CD14-positive monocyte (primary cell): Measurements from ENCODE around the gene DNAJB14. TPM values are rescaled to one million over a fixed set of nuclear protein-coding genes. Genes with fewer than 3 reads are reported as not detected.

Source experiments
- DNase-seq, 3 donors: peaks; one replicate each; pipeline ENCODE4 v3.0.0-alpha.2; 2011 to 2022
- H2AFZ ChIP-seq: 2 replicates; pipeline ENCODE4 v1.6.0; 2012; ENCODE audit warnings: mild to moderate bottlenecking, low read depth, low read length, inconsistent platforms; ENCODE audit not compliant: insufficient read depth, poor library complexity, severe bottlenecking
- H3K27ac ChIP-seq, 2 donors: 1 replicate in 1 of 2; 2 replicates in 1 of 2; pipeline ENCODE4 v1.5.1; 2012 to 2013; ENCODE audit warnings: low read length in 2 of 2, control low read depth in 1 of 2, inconsistent platforms in 1 of 2, low read depth in 1 of 2, mild to moderate bottlenecking in 1 of 2
- H3K27me3 ChIP-seq, 2 donors: one replicate each; pipeline versions ENCODE4 v1.6.0 to v1.6.1; 2011 to 2013; ENCODE audit warnings: low read length in 2 of 2; ENCODE audit not compliant: control insufficient read depth in 2 of 2, insufficient read depth in 2 of 2
- H3K36me3 ChIP-seq, 2 donors: replicated peaks in 1 of 2; 1 replicate in 1 of 2; 2 replicates in 1 of 2; pipeline versions ENCODE4 v1.5.1 to v1.6.1; 2012 to 2013; ENCODE audit warnings: low read length in 2 of 2, control low read depth in 1 of 2, inconsistent platforms in 1 of 2, mild to moderate bottlenecking in 1 of 2; ENCODE audit not compliant: insufficient read depth in 2 of 2, control insufficient read depth in 1 of 2
- H3K4me1 ChIP-seq, 2 donors: 1 replicate in 1 of 2; 2 replicates in 1 of 2; pipeline versions ENCODE4 v1.5.1 to v1.6.1; 2012 to 2013; ENCODE audit warnings: low read length in 2 of 2, control low read depth in 1 of 2, inconsistent platforms in 1 of 2, mild to moderate bottlenecking in 1 of 2, moderate library complexity in 1 of 2; ENCODE audit not compliant: insufficient read depth in 2 of 2, control insufficient read depth in 1 of 2
- H3K4me2 ChIP-seq: replicated peaks from 2 replicates; pipeline ENCODE3; 2012; ENCODE audit warnings: low read length, moderate library complexity, mild to moderate bottlenecking; ENCODE audit not compliant: poor library complexity, severe bottlenecking; ENCODE audit errors: extremely low read depth
- H3K4me3 ChIP-seq, 3 experiments: fragments of 200-600 bp in 1 of 3; sonication (generic) in 1 of 3; replicated peaks in 1 of 3; 1 replicate in 2 of 3; 2 replicates in 1 of 3; pipeline ENCODE4 v1.5.1; 2011 to 2013; ENCODE audit warnings: low read length in 3 of 3, mild to moderate bottlenecking in 3 of 3, control low read depth in 2 of 3, low read depth in 2 of 3, inconsistent platforms in 1 of 3, moderate library complexity in 1 of 3
- H3K79me2 ChIP-seq: 2 replicates; pipeline ENCODE4 v1.6.0; 2012; ENCODE audit warnings: mild to moderate bottlenecking, control low read depth, inconsistent platforms, low read length, moderate library complexity; ENCODE audit not compliant: insufficient read depth
- H3K9ac ChIP-seq: 2 replicates; pipeline ENCODE4 v1.6.0; 2017; ENCODE audit warnings: low read length, mild to moderate bottlenecking; ENCODE audit not compliant: insufficient read depth, poor library complexity, severe bottlenecking
- H3K9me3 ChIP-seq, 2 donors: replicated peaks in 1 of 2; 1 replicate in 1 of 2; 2 replicates in 1 of 2; pipeline versions ENCODE4 v1.5.1 to v1.6.1; 2012 to 2013; ENCODE audit warnings: low read length in 2 of 2, control low read depth in 1 of 2; ENCODE audit not compliant: control insufficient read depth in 1 of 2, insufficient read depth in 1 of 2
- H4K20me1 ChIP-seq: 2 replicates; pipeline ENCODE4 v1.6.0; 2012; ENCODE audit warnings: mild to moderate bottlenecking, low read length, control low read depth, moderate library complexity; ENCODE audit not compliant: insufficient read depth
- H3K27ac Mint-ChIP-seq, 7 donors: one replicate each; pipeline ENCODE4 v1.8.0; 2020; ENCODE audit warnings: mild to moderate bottlenecking in 7 of 7, mixed read lengths in 7 of 7, moderate library complexity in 6 of 7, inconsistent platforms in 2 of 7
- H3K27me3 Mint-ChIP-seq, 3 donors: one replicate each; pipeline ENCODE4 v1.8.0; 2021 to 2022; ENCODE audit warnings: low read depth in 3 of 3, mild to moderate bottlenecking in 3 of 3, mixed read lengths in 3 of 3, moderate library complexity in 3 of 3, inconsistent platforms in 1 of 3
- H3K36me3 Mint-ChIP-seq, 2 donors: one replicate each; pipeline ENCODE4 v1.8.0; 2020; ENCODE audit warnings: mixed read lengths in 2 of 2, inconsistent platforms in 1 of 2, mild to moderate bottlenecking in 1 of 2
- H3K4me1 Mint-ChIP-seq: one replicate; pipeline ENCODE4 v1.8.0; 2020; ENCODE audit warnings: mild to moderate bottlenecking, mixed read lengths
- H3K4me3 Mint-ChIP-seq, 2 donors: one replicate each; pipeline ENCODE4 v1.8.0; 2020; ENCODE audit warnings: mild to moderate bottlenecking in 2 of 2, mixed read lengths in 2 of 2, moderate library complexity in 1 of 2
- H3K9me3 Mint-ChIP-seq, 7 donors: one replicate each; pipeline ENCODE4 v1.8.0; 2020 to 2022; ENCODE audit warnings: mixed read lengths in 7 of 7, mild to moderate bottlenecking in 6 of 7, moderate library complexity in 6 of 7, inconsistent platforms in 2 of 7
- CTCF ChIP-seq: fragments of 200-600 bp; IDR thresholded peaks from one replicate; pipeline ENCODE4 v1.8.0; 2022; ENCODE audit warnings: antibody characterized with exemption, mild to moderate bottlenecking
- WGBS: methylation state at CpG from one replicate; pipeline ENCODE4 v1.1.5; 2013; ENCODE audit warnings: missing lambda C conversion rate; ENCODE audit not compliant: insufficient coverage; 5-methylcytosine and 5-hydroxymethylcytosine counted together
- intact Hi-C, 2 donors: fragments of 100-400 bp; cut with micrococcal nuclease; formaldehyde crosslinking; loops; one replicate each; pipeline versions ENCODE4 v1.15.0 to v1.15.1; 2023
- polyA plus RNA-seq, 3 donors: library from polyadenylated mRNA; depleted of rRNA in 1 of 3; unstranded in 2 of 3; stranded (reverse) in 1 of 3; fragments of 300-500 nt in 2 of 3; fragments of >200 nt in 1 of 3; fragmentation: Illumina TruSeq in 2 of 3; gene quantifications; 1 replicate in 2 of 3; 2 replicates in 1 of 3; pipeline ENCODE4 v1.2.3, GENCODE V29; 2012 to 2021

The DNAJB14 gene
- polyA plus RNA-seq, 3 donors, result 15.6 to 21.4 (median 21.4) TPM

GRCh38 chr4:99885063-99885664 is 61.3 kb downstream of the DNAJB14 start:
- Histone ChIP-seq H3K4me3 (no peak overlapping the region), H3K9me3 (no peaks in the 10 kb centered on the region), H3K79me2 (peaks cover 46% of the 10 kb centered on the region), H3K27me3 (no peaks in the 10 kb centered on the region), H2AFZ (no peak overlapping the region), H3K27ac (no peak overlapping the region), H4K20me1 (peaks cover 11% of the 10 kb centered on the region), H3K36me3 (peaks cover 51 to 63% of the 10 kb centered on the region in 2 donors), H3K4me2 (no peak overlapping the region), H3K9ac (no peak overlapping the region), H3K4me1 (no peaks in the 10 kb centered on the region)
- H3K36me3 Mint-ChIP-seq, result peaks cover 47 to 61% of the 10 kb centered on the region in 2 donors
- intact Hi-C loops, result loop anchor here (5.0 to 10.0 kb wide), 2 partner anchors 68 to 70 kb away; partner anchors contain the start of gene DAPP1 (in 2 of the 2)
- peaks cover 6% of the 10 kb centered on the region for H3K4me1 Mint-ChIP-seq
- peak; percentile 74 for TF ChIP-seq CTCF
- H3K4me3 Mint-ChIP-seq, result no peak overlapping the region
- peak; percentile 28 to 56 (median 48) for DNase-seq
- H3K9me3 Mint-ChIP-seq, result no peaks in the 10 kb centered on the region
- WGBS, result no CpG with 5 or more reads among the region's 2 CpGs
- no peak overlapping the region for H3K27ac Mint-ChIP-seq
- no peaks in the 10 kb centered on the region for H3K27me3 Mint-ChIP-seq

- no peak overlapping the region for H3K27ac Mint-ChIP-seq
Measured at GRCh38 chr4:99879458-99879857, 67.0 kb downstream of the DNAJB14 start.

More at GRCh38 chr4:99879458-99879857, 67.0 kb downstream of the DNAJB14 start:
- no peaks in the 10 kb centered on the region for H4K20me1 ChIP-seq
- no peaks in the 10 kb centered on the region for H3K9me3 ChIP-seq
- DNase-seq, result peak in 2 of 3 donors; percentile 32 to 33
- Mint-ChIP-seq H3K36me3 (peaks cover 50 to 57% of the 10 kb centered on the region in 2 donors), H3K27me3 (no peaks in the 10 kb centered on the region), H3K4me1 (peaks cover 4% of the 10 kb centered on the region), H3K4me3 (no peak overlapping the region), H3K9me3 (no peaks in the 10 kb centered on the region)
- H3K4me3 ChIP-seq, result no peak overlapping the region
- H3K9ac ChIP-seq, result no peak overlapping the region
- no peak overlapping the region for H3K27ac ChIP-seq
- no peak overlapping the region for H3K4me2 ChIP-seq
- no peaks in the 10 kb centered on the region for H3K27me3 ChIP-seq
- peaks cover 2 to 6% of the 10 kb centered on the region in 2 donors for H3K4me1 ChIP-seq
- H2AFZ ChIP-seq, result no peak overlapping the region
- TF ChIP-seq CTCF, result no peak
- peaks cover 7% of the 10 kb centered on the region for H3K79me2 ChIP-seq
- WGBS, result no CpG with 5 or more reads among the region's 3 CpGs
- intact Hi-C loops, result no loop called here
- peaks cover 59 to 92% of the 10 kb centered on the region in 2 donors for H3K36me3 ChIP-seq
